WTC11 (cell line): Measurements from ENCODE around the gene TRIM3.

ENCODE experiments used
- AFF4 ChIP-seq: sonication (generic); formaldehyde crosslinking; IDR thresholded peaks from 2 replicates; pipeline ENCODE4 v1.8.1; 2023; ENCODE audit warnings: mild to moderate bottlenecking, missing genetic modification reagents, borderline replicate concordance
- CTCF ChIP-seq: fragments of 200-600 bp; IDR thresholded peaks from 2 replicates; pipeline ENCODE4 v1.8.0; 2022; ENCODE audit warnings: antibody characterized with exemption
- MAX ChIP-seq: sonication (generic); formaldehyde crosslinking; IDR thresholded peaks from 2 replicates; pipeline ENCODE4 v1.8.0; 2022; ENCODE audit warnings: mild to moderate bottlenecking, missing genetic modification reagents
- STAT6 ChIP-seq: sonication (generic); formaldehyde crosslinking; conservative IDR thresholded peaks from 2 replicates; pipeline ENCODE4 v1.8.1; 2023; ENCODE audit warnings: mild to moderate bottlenecking, low read depth, missing genetic modification reagents, moderate library complexity

GRCh38 chr11:6498121-6498520, 24.4 kb upstream of the TRIM3 start:
- TF ChIP-seq CTCF (no peak), AFF4 (CRISPR knock-in tag) (no peak), STAT6 (CRISPR knock-in tag) (no peak), MAX (no peak)
